ENCODE data around the gene FCER1G.

FCER1G gene

DNA sequence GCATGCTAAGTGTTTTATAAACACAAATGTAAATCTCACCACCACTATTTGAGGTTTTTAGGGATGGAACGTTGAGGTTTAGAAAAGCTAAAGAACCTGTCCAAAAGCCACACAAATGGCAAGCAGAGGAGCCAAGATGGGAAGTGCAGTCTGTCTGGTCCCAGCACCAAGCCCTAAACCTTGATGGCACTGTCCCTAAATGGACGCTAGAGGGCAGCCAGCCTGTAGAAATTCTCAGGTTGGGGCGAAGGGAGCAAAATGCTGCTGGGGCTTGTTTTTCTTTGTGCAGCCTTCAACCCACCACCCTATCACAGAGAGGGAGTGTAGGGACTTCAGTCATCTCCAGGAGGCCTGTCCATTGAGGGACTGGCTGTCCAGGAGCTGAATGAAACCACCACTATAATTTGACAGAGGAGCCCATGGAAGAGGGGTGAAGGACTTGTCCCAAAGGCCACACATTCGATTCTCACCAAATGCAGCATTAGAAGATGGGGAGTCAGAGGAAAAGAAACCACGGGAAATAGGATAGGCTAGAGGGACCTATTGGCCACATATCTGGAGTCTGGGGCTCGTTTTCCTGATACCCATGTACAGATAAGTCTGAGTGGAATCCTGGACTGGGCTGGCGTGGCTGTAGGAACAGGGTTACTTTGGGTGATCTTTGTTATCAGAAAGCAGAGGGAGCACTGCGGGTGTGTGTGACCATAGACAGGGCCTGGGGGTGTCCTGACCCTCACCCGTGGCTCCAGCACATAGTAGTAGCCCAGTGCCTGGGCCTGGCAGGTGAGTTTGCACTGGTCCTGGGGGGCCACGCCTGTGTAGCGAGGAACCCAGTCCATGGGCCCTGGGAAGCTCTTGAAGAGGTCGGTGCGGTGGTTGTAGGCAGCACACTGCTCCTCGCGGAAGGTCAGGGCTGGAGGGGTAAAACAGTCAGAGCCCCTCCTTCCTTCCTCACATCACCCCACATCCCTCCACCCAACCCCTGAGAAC is 22.3 kb upstream of the FCER1G start:
- DNase-seq (ENCODE audit: low spot score in 2 of 2): peak; percentile 67 to 78
- in situ Hi-C loops (cut with MboI; ENCODE audit: low sequenced_read_pairs): loop anchor here (25.0 kb wide), 1 partner anchor 545 kb away; the partner anchor contains the start of gene DUSP12
- no peaks in the 10 kb centered on the region for H3K27me3 ChIP-seq (ENCODE audit: low read depth)
- H3K4me1 ChIP-seq: no peaks in the 10 kb centered on the region
- no peaks in the 10 kb centered on the region for H3K9me3 ChIP-seq
- H3K36me3 ChIP-seq (replicated peaks): no peaks in the 10 kb centered on the region
- H3K4me3 ChIP-seq: no peak overlapping the region

GRCh38 chr1:161193561-161194235 is 21.4 kb upstream of the FCER1G start:
- Histone ChIP-seq H3K27me3 (ENCODE audit: low read depth) (no peaks in the 10 kb centered on the region), H3K4me1 (peaks cover 6% of the 10 kb centered on the region), H3K4me3 (no peak overlapping the region), H3K9me3 (no peaks in the 10 kb centered on the region), H3K36me3 (replicated peaks) (no peaks in the 10 kb centered on the region)
- in situ Hi-C loops (cut with MboI; ENCODE audit: low sequenced_read_pairs): loop anchor here (25.0 kb wide), 1 partner anchor 544 kb away; the partner anchor contains the start of gene DUSP12
- DNase-seq (ENCODE audit: low spot score in 2 of 2): no peak

DNA sequence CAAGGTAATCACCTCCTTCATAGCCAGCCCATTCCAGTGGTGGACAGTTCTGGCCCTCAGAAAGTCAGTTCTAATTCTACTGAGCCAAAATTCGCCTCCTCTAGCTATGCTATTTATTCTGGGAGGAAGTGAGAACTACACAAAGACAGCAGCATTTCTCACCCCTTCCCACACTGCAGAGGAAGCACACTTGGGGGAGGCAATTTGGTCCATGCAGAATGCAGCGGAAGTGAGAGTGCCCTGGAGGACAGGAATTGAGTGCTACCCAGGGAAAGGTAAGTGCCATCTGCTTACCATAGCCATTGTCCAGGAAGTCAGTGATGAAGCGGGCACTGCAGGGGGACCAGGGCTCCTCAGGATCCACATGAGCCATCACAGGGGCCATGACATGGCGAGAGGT is 19.9 kb upstream of the FCER1G start:
- Histone ChIP-seq H3K36me3 (replicated peaks) (no peaks in the 10 kb centered on the region), H3K9me3 (no peaks in the 10 kb centered on the region), H3K4me3 (no peak overlapping the region), H3K27me3 (ENCODE audit: low read depth) (no peaks in the 10 kb centered on the region), H3K4me1 (peaks cover 10% of the 10 kb centered on the region)
- no peak for DNase-seq (ENCODE audit: low spot score in 2 of 2)
- in situ Hi-C loops (cut with MboI; ENCODE audit: low sequenced_read_pairs): loop anchor here (25.0 kb wide), 1 partner anchor 542 kb away; the partner anchor contains the start of gene DUSP12

DNA sequence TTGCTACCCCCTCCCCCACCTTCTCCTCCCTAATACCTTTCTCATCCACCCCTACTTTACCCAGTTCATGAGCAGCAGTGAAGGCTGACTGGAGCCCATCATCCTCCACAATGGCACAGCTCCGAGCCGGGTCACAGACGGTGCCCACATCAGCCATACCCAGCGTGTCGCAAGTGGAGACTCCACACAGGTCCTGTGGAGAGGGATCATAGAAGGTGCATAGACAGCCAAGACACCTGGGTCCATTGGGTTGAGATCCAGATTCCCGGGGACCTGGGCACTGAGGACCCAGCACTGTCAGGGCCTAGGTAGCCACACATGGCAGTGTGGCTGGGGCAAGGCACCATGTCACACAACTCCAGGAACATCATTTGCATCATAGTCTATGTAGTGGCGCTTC is 19.0 kb upstream of the FCER1G start:
- no peak overlapping the region for H3K4me3 ChIP-seq
- no peaks in the 10 kb centered on the region for H3K27me3 ChIP-seq (ENCODE audit: low read depth)
- no peaks in the 10 kb centered on the region for H3K36me3 ChIP-seq (replicated peaks)
- DNase-seq (ENCODE audit: low spot score in 2 of 2): no peak
- peaks cover 14% of the 10 kb centered on the region for H3K4me1 ChIP-seq
- in situ Hi-C loops (cut with MboI; ENCODE audit: low sequenced_read_pairs): loop anchor here (25.0 kb wide), 1 partner anchor 541 kb away; the partner anchor contains the start of gene DUSP12
- H3K9me3 ChIP-seq: no peaks in the 10 kb centered on the region

- H3K4me3 ChIP-seq: no peak overlapping the region
- H3K9me3 ChIP-seq: no peaks in the 10 kb centered on the region
- DNase-seq (ENCODE audit: low spot score in 2 of 2): no peak
- peaks cover 21% of the 10 kb centered on the region for H3K4me1 ChIP-seq
- no peaks in the 10 kb centered on the region for H3K27me3 ChIP-seq (ENCODE audit: low read depth)
- no peaks in the 10 kb centered on the region for H3K36me3 ChIP-seq (replicated peaks)
- in situ Hi-C loops (cut with MboI; ENCODE audit: low sequenced_read_pairs): loop anchor here (25.0 kb wide), 1 partner anchor 541 kb away; the partner anchor contains the start of gene DUSP12
Measured at GRCh38 chr1:161196521-161197451, 18.3 kb upstream of the FCER1G start.

DNA sequence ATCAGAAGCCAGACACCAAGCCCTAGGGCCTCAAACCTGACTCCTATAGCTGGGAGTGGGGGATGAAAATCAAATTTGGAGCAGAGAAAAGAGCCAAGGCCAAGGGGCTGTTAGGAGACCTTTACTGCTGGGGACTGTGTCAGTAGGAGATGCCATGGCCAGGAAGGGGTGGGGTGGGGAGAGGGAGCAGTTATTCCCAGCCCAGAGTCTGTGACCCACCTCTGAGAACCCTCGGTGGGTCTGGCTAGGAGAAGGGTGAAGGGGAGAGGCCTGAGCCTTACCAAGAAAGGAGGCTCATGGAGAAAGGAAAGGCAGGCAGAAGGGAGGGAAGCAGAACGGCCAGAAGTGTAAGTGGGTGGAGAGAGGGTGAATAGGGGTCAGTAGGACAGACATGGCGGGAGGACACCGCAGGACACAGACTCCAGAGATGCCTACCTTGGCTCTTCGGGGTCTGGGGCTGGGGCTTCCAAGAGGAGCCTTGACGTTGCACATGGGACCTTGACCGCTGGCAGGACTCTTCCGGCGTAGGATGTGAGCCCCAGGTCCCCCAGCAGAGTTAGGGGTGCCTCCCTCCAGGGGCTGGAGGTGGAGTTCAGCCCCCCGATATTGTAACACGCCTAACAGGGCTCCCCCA is 17.4 kb upstream of the FCER1G start:
- no peak for DNase-seq (ENCODE audit: low spot score in 2 of 2)
- in situ Hi-C loops (cut with MboI; ENCODE audit: low sequenced_read_pairs): loop anchor here (25.0 kb wide), 1 partner anchor 540 kb away; the partner anchor contains the start of gene DUSP12
- Histone ChIP-seq H3K36me3 (replicated peaks) (no peaks in the 10 kb centered on the region), H3K4me3 (no peak overlapping the region), H3K4me1 (peaks cover 21% of the 10 kb centered on the region), H3K27me3 (ENCODE audit: low read depth) (no peaks in the 10 kb centered on the region), H3K9me3 (no peaks in the 10 kb centered on the region)

- H3K4me3 ChIP-seq: no peak overlapping the region
- in situ Hi-C loops (cut with MboI; ENCODE audit: low sequenced_read_pairs): loop anchor here (25.0 kb wide), 1 partner anchor 539 kb away; the partner anchor contains the start of gene DUSP12
Measured at GRCh38 chr1:161198194-161198896, 16.8 kb upstream of the FCER1G start.

GRCh38 chr1:161198897-161199431 is 16.1 kb upstream of the FCER1G start, which contains the start of gene ADAMTS4:
Gene ADAMTS4 (minus strand): TSS chr1:161199054. CDS start chr1:161198627, 427 bp downstream.
- peaks cover 22% of the 10 kb centered on the region for H3K4me1 ChIP-seq
- no peaks in the 10 kb centered on the region for H3K27me3 ChIP-seq (ENCODE audit: low read depth)
- no peak for DNase-seq (ENCODE audit: low spot score in 2 of 2)
- in situ Hi-C loops (cut with MboI; ENCODE audit: low sequenced_read_pairs): loop anchor here (25.0 kb wide), 1 partner anchor 538 kb away; the partner anchor contains the start of gene DUSP12
- H3K9me3 ChIP-seq: no peaks in the 10 kb centered on the region
- no peak within 1 kb of the TSS for H3K4me3 ChIP-seq
- peaks cover 3% of the 10 kb centered on the region for H3K36me3 ChIP-seq (replicated peaks)

More at GRCh38 chr1:161198194-161198896, 16.8 kb upstream of the FCER1G start:
- Histone ChIP-seq H3K9me3 (no peaks in the 10 kb centered on the region), H3K27me3 (ENCODE audit: low read depth) (no peaks in the 10 kb centered on the region), H3K4me1 (peaks cover 21% of the 10 kb centered on the region), H3K36me3 (replicated peaks) (no peaks in the 10 kb centered on the region)
- peak; percentile 15 to 82 for DNase-seq (ENCODE audit: low spot score in 2 of 2)

GRCh38 chr1:161199506-161200139 is 15.5 kb upstream of the FCER1G start:
- H3K4me3 ChIP-seq: no peak overlapping the region
- peaks cover 10% of the 10 kb centered on the region for H3K36me3 ChIP-seq (replicated peaks)
- H3K9me3 ChIP-seq: no peaks in the 10 kb centered on the region
- no peak for DNase-seq (ENCODE audit: low spot score in 2 of 2)
- no peaks in the 10 kb centered on the region for H3K27me3 ChIP-seq (ENCODE audit: low read depth)
- H3K4me1 ChIP-seq: peaks cover 26% of the 10 kb centered on the region
- in situ Hi-C loops (cut with MboI; ENCODE audit: low sequenced_read_pairs): loop anchor here (25.0 kb wide), 1 partner anchor 538 kb away; the partner anchor contains the start of gene DUSP12

DNA sequence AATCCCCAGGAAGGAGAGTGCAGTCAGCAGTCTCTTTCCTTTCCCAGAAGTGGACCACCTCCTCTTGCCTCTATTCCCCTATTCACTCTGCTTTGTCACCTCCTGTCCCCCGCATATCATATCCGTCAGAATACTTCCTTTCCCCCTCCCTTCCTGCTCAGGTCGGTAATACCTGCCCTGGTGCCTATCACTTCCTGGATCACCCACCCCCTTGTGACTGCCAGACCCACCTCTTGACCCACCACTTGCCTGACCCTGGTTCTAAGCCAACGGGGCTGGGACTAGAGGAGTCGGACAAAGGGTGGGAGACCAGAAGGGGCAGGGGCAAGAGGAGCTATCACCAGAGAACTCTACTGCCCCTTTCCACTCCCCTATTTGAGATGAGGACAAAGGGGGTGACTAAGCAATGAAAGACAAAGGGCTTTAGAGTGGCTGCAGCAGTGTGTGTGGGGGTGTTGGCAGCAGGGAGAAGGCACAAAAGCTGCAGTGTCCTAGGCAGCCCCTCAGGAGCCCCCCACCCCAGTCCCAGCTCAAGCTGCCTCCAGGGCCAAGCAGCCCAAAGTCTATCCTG is 14.6 kb upstream of the FCER1G start:
- Histone ChIP-seq H3K27me3 (ENCODE audit: low read depth) (no peaks in the 10 kb centered on the region), H3K9me3 (no peaks in the 10 kb centered on the region), H3K4me1 (peaks cover 26% of the 10 kb centered on the region), H3K4me3 (no peak overlapping the region), H3K36me3 (replicated peaks) (peaks cover 11% of the 10 kb centered on the region)
- in situ Hi-C loops (cut with MboI; ENCODE audit: low sequenced_read_pairs): no loop called here
- DNase-seq (ENCODE audit: low spot score in 2 of 2): no peak
